ENCODE data around the gene AHNAK.

Gene AHNAK

DNA sequence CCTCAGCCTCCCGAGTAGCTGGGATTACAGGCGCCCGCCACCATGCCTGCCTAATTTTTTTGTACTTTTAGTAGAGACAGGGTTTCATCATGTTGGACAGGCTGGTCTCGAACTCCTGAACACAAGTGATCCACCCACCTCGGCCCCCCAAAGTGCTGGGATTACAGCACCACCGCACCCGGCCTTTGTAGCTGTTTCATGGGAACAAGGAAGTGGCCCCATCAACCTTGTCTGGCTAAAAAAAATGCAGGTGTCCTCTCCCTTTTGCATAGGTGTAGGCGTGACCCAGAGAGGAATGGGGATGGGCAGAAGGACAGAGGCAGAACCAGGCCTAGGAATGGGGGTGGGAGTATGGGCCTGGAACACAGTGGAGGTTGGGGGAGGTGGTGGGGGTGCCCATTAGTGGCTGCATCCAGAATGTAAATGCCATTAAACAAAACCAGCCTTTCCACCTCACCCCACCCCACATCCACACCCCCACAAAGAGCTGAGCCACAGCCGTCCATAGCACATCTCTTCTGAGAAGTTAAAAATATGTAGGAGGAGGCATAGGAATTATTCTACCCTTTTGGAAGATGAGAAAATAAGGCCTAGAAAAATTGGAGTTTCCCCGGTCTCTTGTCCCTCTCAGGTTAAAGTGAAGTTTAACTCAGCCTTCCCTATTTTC is 150.6 kb downstream of the AHNAK start:
- DNase-seq: no peak
- Histone ChIP-seq H3K4me3 (ENCODE audit: low read depth, low read length) (no peak overlapping the region), H3K27me3 (replicated peaks) (no peaks in the 10 kb centered on the region), H3K27ac (no peak overlapping the region), H3K36me3 (replicated peaks) (no peaks in the 10 kb centered on the region)
- in situ Hi-C loops (cut with HindIII; ENCODE audit: low pct_ligation_motif_present, low sequenced_read_pairs): loop anchor here (25.0 kb wide), 1 partner anchor 166 kb away; the partner anchor contains the start of gene EEF1G
- TF ChIP-seq, protein P1, sequence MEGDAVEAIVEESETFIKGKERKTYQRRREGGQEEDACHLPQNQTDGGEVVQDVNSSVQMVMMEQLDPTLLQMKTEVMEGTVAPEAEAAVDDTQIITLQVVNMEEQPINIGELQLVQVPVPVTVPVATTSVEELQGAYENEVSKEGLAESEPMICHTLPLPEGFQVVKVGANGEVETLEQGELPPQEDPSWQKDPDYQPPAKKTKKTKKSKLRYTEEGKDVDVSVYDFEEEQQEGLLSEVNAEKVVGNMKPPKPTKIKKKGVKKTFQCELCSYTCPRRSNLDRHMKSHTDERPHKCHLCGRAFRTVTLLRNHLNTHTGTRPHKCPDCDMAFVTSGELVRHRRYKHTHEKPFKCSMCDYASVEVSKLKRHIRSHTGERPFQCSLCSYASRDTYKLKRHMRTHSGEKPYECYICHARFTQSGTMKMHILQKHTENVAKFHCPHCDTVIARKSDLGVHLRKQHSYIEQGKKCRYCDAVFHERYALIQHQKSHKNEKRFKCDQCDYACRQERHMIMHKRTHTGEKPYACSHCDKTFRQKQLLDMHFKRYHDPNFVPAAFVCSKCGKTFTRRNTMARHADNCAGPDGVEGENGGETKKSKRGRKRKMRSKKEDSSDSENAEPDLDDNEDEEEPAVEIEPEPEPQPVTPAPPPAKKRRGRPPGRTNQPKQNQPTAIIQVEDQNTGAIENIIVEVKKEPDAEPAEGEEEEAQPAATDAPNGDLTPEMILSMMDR (IDR thresholded peaks at IDR 0.05; ENCODE audit: low read depth, low read length, missing control alignments): no peak

DNA sequence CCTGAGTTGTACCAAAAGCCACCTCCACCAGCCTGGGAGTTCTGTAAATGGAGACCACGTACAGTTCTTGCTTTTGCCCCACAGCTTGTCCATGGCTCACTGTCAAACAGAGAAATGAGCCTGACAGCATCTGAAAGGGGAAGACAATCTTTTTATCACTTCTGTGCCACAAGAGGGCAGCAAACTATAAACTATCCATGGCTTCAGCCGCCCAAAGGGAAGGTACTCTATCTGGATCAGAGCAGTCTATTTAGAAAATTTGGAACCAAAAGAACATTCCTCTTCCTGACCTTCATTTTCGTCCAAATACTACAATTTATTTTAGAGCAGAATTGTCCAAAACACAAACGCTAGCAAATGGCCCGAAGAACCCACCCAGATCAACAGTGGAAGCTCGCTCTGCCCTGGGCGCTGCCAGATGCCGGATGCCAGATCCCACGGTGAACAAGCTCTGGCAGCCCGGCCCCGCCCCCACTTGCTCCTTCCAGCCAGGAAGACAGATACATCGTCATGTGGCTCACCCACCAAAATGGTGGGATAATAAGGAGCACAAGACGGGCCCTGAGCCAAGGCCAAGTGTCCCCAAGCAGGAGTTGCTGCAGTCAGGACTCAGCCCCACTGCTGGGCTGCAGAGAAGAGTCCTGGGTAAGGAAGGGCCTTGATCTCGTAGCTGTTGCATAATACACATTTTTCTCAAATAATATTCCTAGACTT is 151.6 kb downstream of the AHNAK start:
- H3K27ac ChIP-seq: no peak overlapping the region
- DNase-seq: peak; percentile 73

DNA sequence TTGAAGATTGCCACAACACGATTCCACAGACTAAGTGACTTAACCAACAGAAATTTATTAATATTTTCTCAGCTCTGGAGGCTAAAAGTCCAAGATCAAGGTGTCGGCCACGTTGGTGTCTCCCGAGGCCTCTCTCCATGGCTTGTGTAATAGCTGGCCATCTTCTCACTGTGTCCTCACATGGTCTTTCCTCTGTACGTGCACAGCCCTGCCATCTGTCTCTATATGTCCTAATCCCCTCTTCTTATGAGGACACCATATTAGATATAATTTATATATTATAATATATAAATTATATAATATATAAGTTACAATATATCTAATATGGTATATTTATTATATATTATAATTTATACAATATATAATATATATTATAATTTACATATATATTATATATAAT is 152.9 kb downstream of the AHNAK start:
- in situ Hi-C loops (cut with HindIII; ENCODE audit: low pct_ligation_motif_present, low sequenced_read_pairs): loop anchor here (25.0 kb wide), 1 partner anchor 169 kb away; the partner anchor contains the start of gene EEF1G
- Histone ChIP-seq H3K36me3 (replicated peaks) (no peaks in the 10 kb centered on the region), H3K27me3 (replicated peaks) (no peaks in the 10 kb centered on the region), H3K27ac (no peak overlapping the region), H3K4me3 (ENCODE audit: low read depth, low read length) (no peak overlapping the region)
- TF ChIP-seq, protein P1 (IDR thresholded peaks at IDR 0.05; ENCODE audit: low read depth, low read length, missing control alignments): no peak
- no peak for DNase-seq

More for the DNA sequence above, 151.6 kb downstream of the AHNAK start:
- in situ Hi-C loops (cut with HindIII; ENCODE audit: low pct_ligation_motif_present, low sequenced_read_pairs): loop anchor here (25.0 kb wide), 1 partner anchor 167 kb away; the partner anchor contains the start of gene EEF1G
- Histone ChIP-seq H3K4me3 (ENCODE audit: low read depth, low read length) (peak overlapping the region; percentile 51), H3K27me3 (replicated peaks) (no peaks in the 10 kb centered on the region), H3K36me3 (replicated peaks) (no peaks in the 10 kb centered on the region)
- TF ChIP-seq, protein P1 (IDR thresholded peaks at IDR 0.05; ENCODE audit: low read depth, low read length, missing control alignments): peak; percentile 66

DNA sequence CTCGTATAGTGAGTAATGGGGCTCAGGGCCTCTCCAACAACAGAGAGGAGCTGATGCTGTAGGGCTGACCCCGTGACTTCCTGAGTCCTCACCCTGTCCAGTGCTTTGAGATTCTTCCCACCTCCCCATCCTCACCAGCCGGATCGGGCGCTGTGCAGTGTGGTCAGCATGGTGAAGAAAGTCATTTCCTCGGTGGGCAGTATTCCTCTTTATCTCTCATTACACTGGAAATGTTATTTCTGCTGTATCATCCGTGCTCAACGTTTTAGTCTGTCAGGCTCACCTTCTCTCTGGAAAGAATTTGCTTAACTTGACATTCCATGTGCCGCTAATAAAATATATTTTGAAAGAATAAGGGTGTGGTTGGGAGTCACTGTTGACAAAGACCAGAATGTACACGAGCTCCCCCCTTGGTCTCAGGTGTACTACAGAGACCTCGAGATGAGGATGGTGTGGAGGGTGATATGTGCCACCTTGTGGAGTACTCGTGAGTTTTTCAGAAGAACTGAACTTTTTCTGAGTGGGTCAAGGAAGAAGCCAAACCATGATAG is 153.5 kb downstream of the AHNAK start:
- no peaks in the 10 kb centered on the region for H3K36me3 ChIP-seq (replicated peaks)
- H3K27ac ChIP-seq: no peak overlapping the region
- in situ Hi-C loops (cut with HindIII; ENCODE audit: low pct_ligation_motif_present, low sequenced_read_pairs): loop anchor here (25.0 kb wide), 1 partner anchor 169 kb away; the partner anchor contains the start of gene EEF1G
- DNase-seq: no peak
- H3K4me3 ChIP-seq (ENCODE audit: low read depth, low read length): no peak overlapping the region
- H3K27me3 ChIP-seq (replicated peaks): no peaks in the 10 kb centered on the region
- TF ChIP-seq, protein P1 (IDR thresholded peaks at IDR 0.05; ENCODE audit: low read depth, low read length, missing control alignments): peak; percentile 29

DNA sequence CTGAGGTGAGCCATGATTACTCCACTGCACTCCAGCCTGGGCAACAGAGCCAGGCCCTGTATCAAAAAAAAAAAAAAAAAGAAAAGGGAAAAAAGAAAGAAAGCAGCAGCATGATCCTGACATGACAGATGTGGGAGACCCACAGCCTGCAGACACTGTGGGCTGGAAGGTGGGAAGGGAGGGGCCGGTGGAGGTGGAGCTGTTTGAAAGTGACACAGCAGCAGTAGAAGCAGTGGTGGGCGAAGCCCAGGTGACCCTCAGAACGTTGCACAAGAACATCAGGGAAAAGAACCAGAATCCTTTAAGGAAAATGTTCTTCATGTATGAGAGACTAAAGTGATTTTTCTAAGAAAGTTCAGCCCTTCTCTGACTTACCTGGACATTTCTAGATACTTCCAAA is 154.1 kb downstream of the AHNAK start:
- TF ChIP-seq, protein P1 (IDR thresholded peaks at IDR 0.05; ENCODE audit: low read depth, low read length, missing control alignments): no peak
- Histone ChIP-seq H3K4me3 (ENCODE audit: low read depth, low read length) (no peak overlapping the region), H3K27ac (no peak overlapping the region), H3K36me3 (replicated peaks) (no peaks in the 10 kb centered on the region), H3K27me3 (replicated peaks) (no peaks in the 10 kb centered on the region)
- in situ Hi-C loops (cut with HindIII; ENCODE audit: low pct_ligation_motif_present, low sequenced_read_pairs): loop anchor here (25.0 kb wide), 1 partner anchor 170 kb away; the partner anchor contains the start of gene EEF1G
- no peak for DNase-seq
